HG03432 (cell line): ENCODE data around the gene DNASE1L1.

ENCODE experiments used
- ATAC-seq: cut with Tn5 transposase; IDR thresholded peaks from one replicate; pipeline ENCODE4 v1.9.1; 2021; ENCODE audit warnings: mild to moderate bottlenecking, moderate library complexity; ENCODE audit not compliant: unreplicated experiment

Gene DNASE1L1

GRCh38 chrX:154384284-154384892 is 24.7 kb downstream of the DNASE1L1 start:
- no peak for ATAC-seq

DNA sequence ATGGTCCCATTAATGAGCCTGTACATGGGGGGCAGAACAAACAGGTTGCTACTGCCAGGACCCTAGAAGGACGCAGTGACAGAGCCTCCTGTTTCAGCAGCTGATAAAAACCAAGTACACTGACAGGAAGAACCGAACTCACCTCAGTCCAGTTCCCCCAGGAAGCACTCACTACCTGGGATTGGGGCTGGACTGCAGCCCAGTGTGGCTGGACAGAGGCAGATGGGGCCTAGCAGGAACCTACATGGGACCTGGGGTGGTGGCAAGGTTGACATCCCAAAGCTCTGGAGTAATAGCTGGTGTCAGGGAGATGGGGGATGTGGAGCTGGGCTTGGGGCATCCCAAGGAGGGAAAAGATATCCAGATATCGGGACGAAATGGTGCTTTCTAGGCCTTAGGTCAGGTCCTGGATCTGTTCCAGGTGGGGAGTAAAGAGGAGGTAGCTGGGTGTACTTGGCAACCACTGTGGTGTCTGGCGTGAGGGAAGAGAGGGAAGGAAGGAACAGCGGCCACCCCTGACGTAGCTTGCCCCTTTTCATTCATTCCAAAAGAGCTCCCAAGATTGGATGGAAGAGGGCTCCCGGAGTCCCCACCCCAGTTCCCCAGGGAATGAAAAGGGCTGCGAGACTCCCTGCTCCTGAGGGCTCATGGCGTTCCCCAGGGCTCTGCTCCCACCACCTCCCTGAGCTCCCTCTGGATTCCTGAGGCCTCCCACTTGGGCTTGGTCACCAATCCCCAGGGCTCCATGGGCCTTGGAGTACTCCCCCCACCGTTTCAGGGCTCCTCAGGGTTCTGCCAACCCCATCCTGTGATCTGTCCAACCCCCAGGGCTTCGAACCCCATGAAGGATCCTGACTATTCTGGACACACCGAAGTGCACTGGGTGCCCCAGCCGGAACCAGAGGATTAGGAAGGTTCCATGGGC is 25.4 kb downstream of the DNASE1L1 start:
- ATAC-seq: no peak

DNA sequence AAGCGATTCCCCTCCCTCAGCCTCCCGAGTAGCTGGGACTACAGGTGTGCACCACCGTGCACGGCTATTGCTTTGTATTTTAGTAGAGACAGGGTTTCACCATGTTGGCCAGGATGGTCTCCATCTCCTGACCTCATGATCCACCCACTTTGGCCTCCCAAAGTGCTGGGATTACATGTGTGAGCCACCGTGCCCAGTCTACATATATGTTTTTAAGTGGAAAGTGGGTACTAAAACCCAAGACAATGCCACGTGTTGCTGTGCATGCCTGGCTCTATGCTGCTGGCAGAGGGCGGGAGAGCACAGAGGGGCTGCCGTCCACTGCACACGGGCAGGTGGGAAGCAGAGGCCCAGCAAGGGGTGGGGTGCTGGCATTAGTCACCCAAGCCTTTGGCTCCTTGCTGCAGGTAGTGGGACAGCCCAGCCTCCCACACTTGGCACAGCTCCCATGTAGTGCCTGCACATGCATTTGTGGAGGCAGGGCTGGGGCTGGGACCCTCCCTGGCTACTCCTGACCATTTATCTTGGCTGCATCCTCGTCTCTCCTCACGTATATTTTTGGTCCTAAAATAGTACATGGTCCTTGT is 26.5 kb downstream of the DNASE1L1 start:
- ATAC-seq: no peak

GRCh38 chrX:154381271-154381670 is 27.8 kb downstream of the DNASE1L1 start:
- no peak for ATAC-seq

DNA sequence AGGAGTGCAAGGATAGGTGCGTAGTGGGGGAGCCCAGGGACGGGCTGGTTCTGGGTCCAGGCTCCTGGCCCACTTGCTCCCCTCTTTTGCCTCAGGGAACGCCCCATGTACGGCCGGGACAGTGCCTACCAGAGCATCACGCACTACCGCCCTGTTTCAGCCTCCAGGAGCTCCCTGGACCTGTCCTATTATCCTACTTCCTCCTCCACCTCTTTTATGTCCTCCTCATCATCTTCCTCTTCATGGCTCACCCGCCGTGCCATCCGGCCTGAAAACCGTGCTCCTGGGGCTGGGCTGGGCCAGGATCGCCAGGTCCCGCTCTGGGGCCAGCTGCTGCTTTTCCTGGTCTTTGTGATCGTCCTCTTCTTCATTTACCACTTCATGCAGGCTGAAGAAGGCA is 28.3 kb downstream of the DNASE1L1 start:
- no peak for ATAC-seq

GRCh38 chrX:154380153-154380552 is 28.9 kb downstream of the DNASE1L1 start:
- ATAC-seq: no peak

GRCh38 chrX:154379569-154379951 is 29.5 kb downstream of the DNASE1L1 start:
- ATAC-seq: no peak

GRCh38 chrX:154378799-154379568 is 30.1 kb downstream of the DNASE1L1 start, which contains the start of gene EMD:
TSS of gene EMD (plus strand) at chrX:154379295. CDS start at chrX:154379485, 190 bp downstream.
- ATAC-seq: peak; percentile 83

DNA sequence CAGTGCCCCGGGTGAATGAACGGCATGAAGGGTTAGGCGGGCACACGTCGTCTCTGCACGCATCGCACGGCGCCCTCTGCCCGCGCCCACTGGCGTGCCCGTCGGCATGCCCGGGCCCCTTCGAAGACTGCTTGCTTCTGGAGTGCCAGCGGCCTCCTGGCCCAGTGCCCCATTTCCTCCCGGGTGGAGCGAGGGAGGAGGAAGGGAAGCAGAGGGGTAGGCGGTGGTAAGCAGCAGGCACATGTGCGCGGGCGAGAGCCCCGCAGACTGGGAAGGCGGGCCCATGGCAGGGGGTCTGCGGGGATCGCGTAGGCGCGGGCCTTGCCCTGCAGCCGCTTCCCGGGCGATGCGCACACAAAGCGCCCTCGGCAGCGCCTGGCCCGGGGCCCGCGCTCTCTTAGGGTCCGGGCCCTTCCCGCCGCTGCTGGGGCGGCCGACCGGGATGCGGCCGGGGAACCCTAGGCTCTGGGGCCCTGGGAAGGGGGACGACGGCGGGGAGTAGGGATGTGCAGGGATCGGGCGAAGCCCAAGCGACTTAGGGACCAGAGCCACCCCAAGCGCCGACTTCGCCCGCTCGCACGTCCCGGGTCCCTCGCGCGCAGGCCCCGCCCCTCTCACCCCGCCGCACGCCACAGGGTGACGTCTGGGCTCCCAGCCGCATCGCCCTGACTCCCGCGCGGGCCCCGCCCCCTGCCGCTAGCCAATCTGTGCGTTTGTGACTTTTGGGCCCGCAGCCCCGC is 30.8 kb downstream of the DNASE1L1 start:
- ATAC-seq: peak; percentile 8

- ATAC-seq: no peak
Measured at GRCh38 chrX:154376774-154377173, 32.3 kb downstream of the DNASE1L1 start.

GRCh38 chrX:154375156-154375504 is 33.9 kb downstream of the DNASE1L1 start:
- ATAC-seq: no peak

DNA sequence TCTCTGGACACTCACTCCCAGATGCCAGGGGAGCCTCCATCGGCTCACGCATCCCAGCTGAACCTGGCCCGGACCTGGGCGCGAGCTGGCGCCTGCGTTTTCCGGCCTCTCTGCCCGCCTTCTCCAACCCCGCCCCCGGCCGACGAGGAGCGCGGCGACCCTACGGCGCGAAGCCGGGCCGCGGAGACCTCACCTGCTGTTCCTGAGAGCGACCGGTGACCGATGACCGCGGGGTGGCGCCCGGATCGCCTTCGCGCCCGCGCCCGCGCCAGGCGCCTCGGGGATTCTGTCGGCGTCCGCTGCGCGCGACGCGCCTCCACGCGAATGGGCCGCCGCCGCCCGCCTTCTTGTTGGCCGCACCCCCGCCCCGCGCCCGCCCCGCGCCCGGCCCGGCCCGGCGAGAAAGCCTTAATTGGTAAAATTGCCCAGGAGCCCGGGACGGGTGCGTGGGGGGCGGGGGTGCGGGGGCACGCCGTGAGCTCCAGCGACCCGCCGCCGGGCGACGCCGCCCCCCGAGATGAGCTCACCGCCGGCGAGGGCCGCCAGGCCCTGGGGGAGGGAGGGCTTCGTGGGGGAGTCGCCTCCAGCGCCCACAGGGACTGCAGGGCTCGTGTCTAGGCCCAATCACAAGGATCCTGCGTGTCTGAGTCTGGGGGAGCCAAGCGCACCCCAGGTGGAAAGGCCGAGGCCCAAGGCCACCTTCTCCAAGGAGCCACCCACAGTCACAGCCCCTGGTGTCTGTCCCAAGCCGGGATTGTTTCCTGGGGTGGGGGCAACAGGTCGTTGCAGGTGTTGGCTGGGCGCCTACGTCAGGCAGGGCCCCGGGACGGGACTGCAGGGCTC is 34.5 kb downstream of the DNASE1L1 start, which contains the start of gene FLNA:
Gene FLNA, minus strand, starts transcription at position 322 of the 843 bp plus-strand sequence. CDS start 3,389 bp downstream, outside the sequence.
- no peak for ATAC-seq

- no peak for ATAC-seq
Measured at GRCh38 chrX:154373340-154374306, 35.4 kb downstream of the DNASE1L1 start.

DNA sequence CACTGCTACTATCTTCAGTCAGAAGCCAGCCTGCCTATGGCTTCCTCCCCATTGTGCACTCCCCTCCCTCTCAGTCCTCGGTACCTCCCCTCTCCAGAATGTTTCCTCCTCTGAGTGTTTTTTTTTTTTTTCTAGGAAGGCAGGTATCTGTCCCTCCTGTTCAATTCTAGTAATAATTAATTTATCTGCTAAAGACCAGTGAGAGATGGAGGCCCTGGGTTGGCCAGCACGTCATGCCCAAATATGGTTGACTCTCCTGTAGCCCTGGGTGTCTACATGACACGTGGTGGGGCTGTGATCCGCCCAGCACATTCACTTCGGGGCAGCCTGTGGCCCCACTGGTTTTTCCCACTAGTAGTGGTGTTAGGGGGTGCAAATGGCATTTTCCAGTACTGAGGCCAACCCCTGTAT is 36.4 kb downstream of the DNASE1L1 start:
- no peak for ATAC-seq

GRCh38 chrX:154371789-154372300 is 37.2 kb downstream of the DNASE1L1 start:
- no peak for ATAC-seq

GRCh38 chrX:154371017-154371788 is 37.9 kb downstream of the DNASE1L1 start:
- peak; percentile 61 for ATAC-seq

GRCh38 chrX:154370300-154371016 is 38.6 kb downstream of the DNASE1L1 start:
- no peak for ATAC-seq
